Karpas-422 (cell line): ENCODE results near the gene MTCP1. TPM values are rescaled to one million over a fixed set of nuclear protein-coding genes. Genes with fewer than 3 reads are reported as not detected.

Experiments
- DNase-seq: peaks from one replicate; pipeline ENCODE4 v3.0.0-alpha.2; 2015
- H2AFZ ChIP-seq: fragments of 200-600 bp; sonication (generic); 2 replicates; pipeline ENCODE4 v1.6.1; 2014; ENCODE audit warnings: antibody characterized with exemption, low read length, mixed read lengths
- H3K27ac ChIP-seq: fragments of 200-600 bp; sonication (generic); 2 replicates; pipeline ENCODE4 v1.5.1; 2014; ENCODE audit warnings: mild to moderate bottlenecking, low read length, moderate library complexity
- H3K27me3 ChIP-seq: fragments of 200-600 bp; sonication (generic); 2 replicates; pipeline ENCODE4 v1.6.1; 2014; ENCODE audit warnings: low read length, mixed read lengths
- H3K36me3 ChIP-seq: fragments of 200-600 bp; sonication (generic); 2 replicates; pipeline ENCODE4 v1.6.1; 2014; ENCODE audit warnings: low read length, mixed read lengths; ENCODE audit not compliant: insufficient read depth
- H3K4me1 ChIP-seq: fragments of 200-600 bp; sonication (generic); 2 replicates; pipeline ENCODE4 v1.6.1; 2014; ENCODE audit warnings: mild to moderate bottlenecking, low read length, mixed read lengths
- H3K4me2 ChIP-seq: fragments of 200-600 bp; sonication (generic); 2 replicates; pipeline ENCODE4 v1.6.1; 2014; ENCODE audit warnings: low read length, low read depth, mild to moderate bottlenecking; ENCODE audit not compliant: poor library complexity, severe bottlenecking
- H3K4me3 ChIP-seq: fragments of 200-600 bp; sonication (generic); 2 replicates; pipeline ENCODE4 v1.5.1; 2014; ENCODE audit warnings: mild to moderate bottlenecking, antibody characterized with exemption, low read length, mixed read lengths
- H3K79me2 ChIP-seq: fragments of 200-600 bp; sonication (generic); 2 replicates; pipeline ENCODE4 v1.6.1; 2014; ENCODE audit warnings: mild to moderate bottlenecking, low read length, mixed read lengths
- H3K9ac ChIP-seq: fragments of 200-600 bp; sonication (generic); 2 replicates; pipeline ENCODE4 v1.6.0; 2014; ENCODE audit warnings: low read length
- H3K9me2 ChIP-seq: fragments of 200-600 bp; sonication (generic), shearing (Covaris generic); replicated peaks from 2 replicates; pipeline ENCODE4 v1.6.0; 2014; ENCODE audit warnings: mild to moderate bottlenecking, low read length, moderate library complexity; ENCODE audit not compliant: insufficient read depth
- H3K9me3 ChIP-seq: fragments of 300-700, 200-600 bp; sonication (generic); 2 replicates; pipeline ENCODE4 v1.6.1; 2014; ENCODE audit warnings: low read length, mixed read lengths
- H4K20me1 ChIP-seq: fragments of 200-600 bp; sonication (generic); 2 replicates; pipeline ENCODE4 v1.6.1; 2014; ENCODE audit warnings: mild to moderate bottlenecking, antibody characterized with exemption, low read length, low read depth; ENCODE audit not compliant: insufficient read depth
- total RNA-seq: library from RNA; depleted of rRNA; stranded (reverse); fragments of >200 nt; shearing (Covaris generic); gene quantifications from 2 replicates; pipeline ENCODE4 v1.2.3, GENCODE V29; 2014; ENCODE audit warnings: low replicate concordance

MTCP1 gene
- total RNA-seq, 1 experiment from 2014 or later, result 95.2 TPM

GRCh38 chrX:155028129-155028528 lies 42.8 kb downstream of the MTCP1 start:
- DNase-seq, result peak; percentile 56
- Histone ChIP-seq H3K27me3 (no peaks in the 10 kb centered on the region), H3K79me2 (peaks cover 45% of the 10 kb centered on the region), H3K36me3 (no peaks in the 10 kb centered on the region), H3K9ac (peak overlapping the region; percentile 84), H3K9me3 (no peaks in the 10 kb centered on the region), H4K20me1 (no peaks in the 10 kb centered on the region), H2AFZ (no peak overlapping the region), H3K27ac (peak overlapping the region; percentile 91), H3K4me1 (peaks cover 18% of the 10 kb centered on the region), H3K4me2 (peak overlapping the region; percentile 73), H3K4me3 (peak overlapping the region; percentile 78), H3K9me2 (no peaks in the 10 kb centered on the region)

- H3K4me3 ChIP-seq, result peak overlapping the region; percentile 78
- no peaks in the 10 kb centered on the region for H3K9me2 ChIP-seq
- H3K9me3 ChIP-seq, result no peaks in the 10 kb centered on the region
- H2AFZ ChIP-seq, result no peak overlapping the region
- peak overlapping the region; percentile 73 for H3K4me2 ChIP-seq
- peaks cover 43% of the 10 kb centered on the region for H3K79me2 ChIP-seq
- peak overlapping the region; percentile 84 for H3K9ac ChIP-seq
- H3K27me3 ChIP-seq, result no peaks in the 10 kb centered on the region
- peak overlapping the region; percentile 91 for H3K27ac ChIP-seq
- peaks cover 22% of the 10 kb centered on the region for H3K4me1 ChIP-seq
- H3K36me3 ChIP-seq, result no peaks in the 10 kb centered on the region
- no peaks in the 10 kb centered on the region for H4K20me1 ChIP-seq
- DNase-seq, result peak; percentile 68
Observed at GRCh38 chrX:155027509-155028066, 43.3 kb downstream of the MTCP1 start.

- Histone ChIP-seq H3K27me3 (no peaks in the 10 kb centered on the region), H3K4me2 (peak within 1 kb of the TSS; percentile 80), H3K27ac (peak within 1 kb of the TSS; percentile 91), H3K9me2 (no peaks in the 10 kb centered on the region), H3K9me3 (no peaks in the 10 kb centered on the region), H3K79me2 (peaks cover 40% of the 10 kb centered on the region), H3K36me3 (no peaks in the 10 kb centered on the region), H2AFZ (0 out of 2 replicates have a peak within 1 kb of the TSS, but pooled peaks have one; percentile 50), H3K4me1 (peaks cover 28% of the 10 kb centered on the region), H4K20me1 (no peaks in the 10 kb centered on the region), H3K9ac (peak within 1 kb of the TSS; percentile 84), H3K4me3 (peak within 1 kb of the TSS; percentile 78)
- peak; percentile 96 for DNase-seq
Observed at GRCh38 chrX:155026727-155027508, 44.0 kb downstream of the MTCP1 start, which contains the start of gene FUNDC2. FUNDC2 (plus strand) TSS chrX:155026844; CDS start chrX:155026939, 95 bp downstream.

GRCh38 chrX:155026420-155026726 lies 44.6 kb downstream of the MTCP1 start:
- Histone ChIP-seq H3K36me3 (no peaks in the 10 kb centered on the region), H3K9me2 (no peaks in the 10 kb centered on the region), H3K4me3 (peak overlapping the region; percentile 67), H2AFZ (0 out of 2 replicates have a peak overlapping the region, but pooled peaks have one; percentile 50), H3K4me1 (peaks cover 28% of the 10 kb centered on the region), H3K9ac (peak overlapping the region; percentile 75), H4K20me1 (no peaks in the 10 kb centered on the region), H3K4me2 (peak overlapping the region; percentile 80), H3K27me3 (no peaks in the 10 kb centered on the region), H3K79me2 (peaks cover 35% of the 10 kb centered on the region), H3K27ac (peak overlapping the region; percentile 87), H3K9me3 (no peaks in the 10 kb centered on the region)
- DNase-seq, result no peak

DNA sequence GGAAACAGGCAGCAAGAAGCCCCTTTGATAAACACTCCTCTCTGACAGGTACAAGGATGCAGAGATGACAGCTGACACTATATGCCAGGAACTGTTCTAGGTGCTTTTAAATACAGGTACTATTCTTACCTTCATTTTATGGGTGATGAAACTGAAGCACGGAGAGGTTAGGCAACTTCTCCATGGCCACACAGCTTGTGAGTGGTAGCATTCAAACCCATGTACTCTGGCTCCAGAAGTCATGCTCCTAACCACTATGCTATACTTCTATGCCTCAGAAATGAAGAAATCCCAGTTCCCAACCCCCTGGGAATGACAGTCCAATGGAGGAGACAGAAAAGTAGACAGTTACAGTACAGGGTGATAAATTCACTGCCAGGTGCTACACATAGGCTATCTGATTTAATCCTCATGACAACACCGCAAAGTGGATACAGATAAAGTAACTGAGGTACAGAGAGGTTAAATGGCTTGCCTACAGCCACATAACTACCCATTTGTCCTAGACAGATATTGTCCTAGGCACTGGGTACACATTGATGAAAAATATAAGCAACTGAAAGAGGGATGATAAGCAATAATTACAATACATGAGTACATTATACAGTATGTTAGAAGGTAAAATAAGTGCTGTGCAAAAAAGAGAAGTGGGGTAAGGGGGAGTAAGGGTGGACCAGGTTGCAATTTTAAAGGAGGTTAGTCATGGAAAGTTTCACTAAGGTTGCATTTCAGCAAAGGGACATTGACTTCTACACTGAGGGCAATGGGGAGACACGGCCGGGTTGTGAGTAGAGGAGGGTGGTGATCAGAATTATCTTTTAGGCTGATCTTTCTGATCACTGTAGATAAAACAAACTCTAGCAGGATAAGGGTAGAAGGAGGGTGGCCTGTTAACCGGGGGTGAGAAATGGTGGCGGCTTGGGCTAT lies 46.8 kb downstream of the MTCP1 start:
- Histone ChIP-seq H4K20me1 (no peaks in the 10 kb centered on the region), H3K4me3 (no peak overlapping the region), H3K9me2 (no peaks in the 10 kb centered on the region), H3K79me2 (peaks cover 15% of the 10 kb centered on the region), H3K27ac (no peak overlapping the region), H3K27me3 (no peaks in the 10 kb centered on the region), H3K9me3 (no peaks in the 10 kb centered on the region), H3K9ac (no peak overlapping the region), H3K4me2 (no peak overlapping the region), H3K36me3 (no peaks in the 10 kb centered on the region), H2AFZ (no peak overlapping the region), H3K4me1 (peaks cover 28% of the 10 kb centered on the region)
- DNase-seq, result no peak

DNA sequence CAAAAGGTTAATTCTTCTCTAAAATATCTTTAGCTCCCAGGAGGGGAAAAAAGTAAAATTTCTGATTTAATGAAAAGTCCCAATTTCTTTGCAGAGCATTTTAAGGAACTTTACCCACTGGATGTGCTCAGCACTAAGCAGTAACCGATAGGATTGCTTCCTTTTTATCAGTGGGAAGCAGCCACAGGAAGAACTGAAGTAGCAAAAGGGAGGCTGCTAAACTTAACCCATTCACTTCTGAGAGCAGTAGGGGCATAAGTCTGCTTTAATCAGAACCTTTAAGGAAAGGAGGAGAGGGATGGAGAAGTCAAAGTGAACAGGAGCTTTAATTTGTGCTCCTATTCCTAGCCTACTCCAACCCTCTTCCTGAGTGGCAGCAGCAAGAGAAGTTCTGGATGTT lies 48.4 kb downstream of the MTCP1 start, which contains the start of gene F8:
F8 (minus strand) TSS at position 139 of the 400 bp plus-strand sequence. CDS start 171 bp downstream, outside the sequence.
- no peaks in the 10 kb centered on the region for H3K27me3 ChIP-seq
- no peak within 1 kb of the TSS for H2AFZ ChIP-seq
- H3K9me2 ChIP-seq, result no peaks in the 10 kb centered on the region
- H3K4me3 ChIP-seq, result no peak within 1 kb of the TSS
- DNase-seq, result no peak
- H3K9me3 ChIP-seq, result no peaks in the 10 kb centered on the region
- no peaks in the 10 kb centered on the region for H3K36me3 ChIP-seq
- H4K20me1 ChIP-seq, result no peaks in the 10 kb centered on the region
- no peak within 1 kb of the TSS for H3K27ac ChIP-seq
- H3K9ac ChIP-seq, result no peak within 1 kb of the TSS
- H3K4me2 ChIP-seq, result peak within 1 kb of the TSS; percentile 2
- H3K4me1 ChIP-seq, result peaks cover 18% of the 10 kb centered on the region
- no peaks in the 10 kb centered on the region for H3K79me2 ChIP-seq

DNA sequence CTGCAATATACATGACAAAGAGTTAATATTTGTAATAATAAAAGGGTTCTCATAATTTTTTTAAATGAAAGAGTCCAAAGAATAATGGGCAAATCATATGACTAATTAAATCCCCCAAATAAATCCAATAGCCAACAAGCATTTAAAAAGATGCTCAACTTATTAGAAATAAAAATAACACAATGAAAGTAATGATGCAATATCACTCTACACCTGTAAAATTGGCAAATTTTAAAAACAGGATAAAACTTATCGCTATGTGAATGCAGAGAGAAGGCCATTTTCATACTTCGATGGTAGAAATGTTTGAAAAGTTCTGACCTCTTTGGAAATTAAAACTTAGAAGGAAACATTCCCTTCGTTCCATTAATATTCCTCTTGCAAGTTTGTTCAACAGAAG lies 50.3 kb downstream of the MTCP1 start:
- H3K79me2 ChIP-seq, result no peaks in the 10 kb centered on the region
- DNase-seq, result no peak
- no peaks in the 10 kb centered on the region for H3K9me2 ChIP-seq
- H3K4me3 ChIP-seq, result no peak overlapping the region
- H3K9me3 ChIP-seq, result no peaks in the 10 kb centered on the region
- H4K20me1 ChIP-seq, result no peaks in the 10 kb centered on the region
- no peak overlapping the region for H2AFZ ChIP-seq
- no peak overlapping the region for H3K4me2 ChIP-seq
- H3K27ac ChIP-seq, result no peak overlapping the region
- no peaks in the 10 kb centered on the region for H3K36me3 ChIP-seq
- no peak overlapping the region for H3K9ac ChIP-seq
- H3K4me1 ChIP-seq, result peaks cover 15% of the 10 kb centered on the region
- H3K27me3 ChIP-seq, result no peaks in the 10 kb centered on the region
